SK-N-MC (cell line): Measurements from ENCODE around the gene KCNN1.

Source experiments
- EZH2 ChIP-seq: fragments of 200-600 bp; sonication (generic); IDR thresholded peaks from one replicate; pipeline ENCODE4 v1.6.1; 2017; ENCODE audit warnings: antibody characterized with exemption
- POLR2AphosphoS5 ChIP-seq: IDR thresholded peaks from 2 replicates; pipeline ENCODE4 v1.6.1; 2012; ENCODE audit warnings: mild to moderate bottlenecking, low read depth, low read length, borderline replicate concordance

DNA sequence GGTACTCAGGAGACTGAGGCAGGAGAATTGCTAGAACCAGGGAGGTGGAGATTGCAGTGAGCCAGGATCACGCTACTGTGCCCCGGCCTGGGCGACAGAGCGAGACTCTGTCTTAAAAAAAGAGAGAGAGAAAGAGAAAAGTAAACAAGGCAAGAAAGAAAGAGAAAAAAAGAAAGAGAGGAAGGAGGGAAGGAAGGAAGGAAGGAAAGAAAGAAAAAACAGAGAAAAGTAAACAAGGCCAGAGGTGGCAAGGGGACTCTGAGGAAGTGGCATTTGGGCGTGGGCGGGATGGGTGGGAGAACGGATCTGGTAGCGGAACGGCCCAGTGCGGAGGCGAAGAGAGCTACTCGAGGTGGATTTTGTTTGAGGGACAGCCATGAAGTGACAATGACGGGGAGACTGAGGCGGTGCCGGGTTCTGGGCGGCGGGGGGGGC lies 33.6 kb downstream of the KCNN1 start:
- TF ChIP-seq EZH2 (no peak), POLR2AphosphoS5 (no peak)
